A172 (cell line): Measurements from ENCODE around the gene KIF5C. TPM values are rescaled to one million over a fixed set of nuclear protein-coding genes. Genes with fewer than 3 reads are reported as not detected.
A peak's percentile ranks its signal among the peaks of the same experiment; 100 is the strongest.

Experiments
- DNase-seq: peaks from one replicate; pipeline ENCODE4 v3.0.0-alpha.2; 2015; ENCODE audit warnings: low spot score
- total RNA-seq: library from RNA; depleted of rRNA; stranded (reverse); fragments of >200 nt; shearing (Covaris generic); gene quantifications from 2 replicates; pipeline ENCODE4 v1.2.3, GENCODE V29; 2014

KIF5C gene
- total RNA-seq, 1 experiment from 2014 or later = 22.9 TPM

DNA sequence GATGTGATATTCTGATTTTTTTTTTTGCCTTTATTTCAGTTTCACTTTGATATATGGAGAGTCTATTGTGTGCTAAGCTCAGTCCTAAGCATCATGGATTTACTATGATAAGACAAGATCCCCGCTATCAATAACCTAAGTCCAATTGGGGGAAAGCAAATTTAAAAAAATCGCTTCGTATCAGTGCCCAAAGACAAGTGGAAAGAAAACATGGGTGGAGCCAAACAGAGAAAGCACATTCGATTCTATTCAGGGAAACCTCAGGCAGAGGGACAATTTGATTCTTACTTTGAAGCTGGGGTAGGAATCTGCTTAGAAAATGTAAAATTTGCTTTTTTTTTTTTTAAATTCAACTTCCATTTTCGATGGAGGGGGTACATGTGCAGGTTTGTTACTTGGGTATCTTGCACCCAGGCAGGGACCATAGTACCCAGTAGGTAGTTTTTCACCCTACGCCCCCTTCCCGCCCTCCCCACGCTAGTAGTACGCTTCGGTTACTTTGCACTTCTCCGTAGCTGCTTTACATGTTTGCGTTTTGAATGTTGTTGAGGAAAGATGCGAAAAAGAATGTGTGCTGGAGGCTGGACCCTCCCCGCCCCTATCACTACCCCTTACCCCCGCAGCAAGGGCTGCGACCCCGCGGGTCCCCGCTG, 12.4 kb downstream of the KIF5C start:
- peak; percentile 12 for DNase-seq

DNA sequence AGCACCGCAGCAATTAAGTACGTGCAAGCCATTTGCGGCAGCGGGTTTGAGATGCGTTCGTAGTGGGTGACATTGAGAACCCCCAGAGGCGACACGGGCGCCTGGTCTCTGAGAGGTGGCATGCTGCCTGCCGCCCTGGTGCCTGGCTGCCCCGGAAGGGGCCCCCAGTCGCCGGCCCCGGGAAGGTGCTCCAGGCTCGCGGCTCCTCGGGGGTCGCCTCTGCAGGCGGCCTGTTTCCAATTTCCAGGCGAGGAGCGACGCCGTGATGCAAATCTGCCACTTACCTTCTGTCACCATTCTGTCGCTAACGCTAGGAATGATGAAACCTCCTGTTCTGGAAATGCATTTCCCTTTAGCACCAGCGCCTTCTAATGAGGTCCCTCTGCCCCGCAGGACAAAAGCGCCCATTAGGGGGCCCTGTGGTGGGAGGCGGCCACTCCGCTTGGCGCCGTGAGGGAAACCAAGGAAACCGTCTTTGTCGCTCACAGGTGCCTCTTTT, 13.0 kb downstream of the KIF5C start:
- no peak for DNase-seq

DNA sequence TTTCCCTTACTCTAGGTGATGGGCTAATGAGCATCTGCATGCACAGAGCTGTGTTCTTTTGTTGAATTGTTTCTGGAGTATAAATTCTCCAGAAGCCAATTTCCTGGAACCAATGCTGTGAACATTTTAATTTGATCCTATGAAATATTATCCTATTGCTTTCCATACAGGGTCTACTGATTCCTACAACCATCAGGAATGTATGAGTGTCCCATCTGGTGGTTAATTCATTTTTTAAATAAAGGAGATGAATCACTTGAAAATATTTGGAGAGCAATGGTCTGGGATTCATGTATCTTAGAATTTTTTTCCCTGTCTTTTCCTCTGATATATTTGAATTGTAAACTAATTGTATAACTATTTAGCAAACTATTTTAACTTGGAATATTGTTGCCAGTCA, 14.0 kb downstream of the KIF5C start:
- DNase-seq = no peak

DNA sequence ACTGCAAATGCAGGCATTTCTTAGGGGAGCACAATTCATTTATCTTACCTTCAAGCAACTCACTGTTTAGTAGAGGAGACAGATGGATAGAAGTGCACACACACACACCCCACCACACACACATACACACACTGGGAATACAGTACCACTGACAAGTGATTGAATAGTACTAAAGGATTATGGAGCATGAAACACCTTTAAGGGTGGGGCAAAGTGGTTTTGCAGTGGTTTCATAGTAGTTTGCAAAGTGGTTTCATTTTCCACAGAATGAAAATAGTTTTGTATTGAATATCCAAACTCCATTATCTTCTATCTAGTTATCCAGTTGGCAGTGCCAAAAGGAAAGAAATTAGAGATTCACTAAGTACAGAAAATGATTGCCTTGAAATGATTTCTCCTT, 18.9 kb downstream of the KIF5C start:
- no peak for DNase-seq

GRCh38 chr2:148896136-148896535, 21.1 kb downstream of the KIF5C start:
- DNase-seq = no peak

DNA sequence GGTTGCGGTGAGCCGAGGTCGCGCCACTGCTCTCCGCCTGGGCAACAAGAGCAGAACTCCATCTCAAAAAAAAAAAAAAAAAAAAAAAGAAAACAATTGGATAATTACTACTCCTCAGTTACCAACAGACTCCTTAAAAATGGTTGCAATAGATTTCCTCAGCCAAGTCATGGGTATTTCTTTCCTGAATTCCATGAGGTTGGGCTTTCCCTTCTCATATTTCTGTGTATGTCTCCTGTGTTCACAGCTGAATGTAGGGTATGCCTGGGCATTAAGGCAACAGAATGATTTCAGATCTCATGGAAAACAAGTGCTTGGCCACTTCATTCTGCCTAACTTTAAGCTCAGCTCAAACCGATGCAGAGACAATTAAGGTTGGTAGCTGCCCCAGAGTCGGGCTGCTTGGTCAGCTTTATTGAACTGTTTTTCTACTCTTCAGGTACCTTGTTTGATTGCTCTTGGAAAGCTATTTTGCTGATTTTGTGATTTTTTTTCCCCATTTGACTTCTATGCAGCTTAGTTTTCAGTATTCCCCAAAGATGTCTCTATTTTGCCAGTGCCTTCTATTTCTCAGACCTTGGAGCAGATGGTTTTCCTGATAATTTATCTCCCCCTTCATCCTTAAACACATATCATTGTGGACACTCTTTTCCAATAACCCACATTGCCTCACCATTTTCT, 24.8 kb downstream of the KIF5C start:
- no peak for DNase-seq

GRCh38 chr2:148900350-148900837, 25.4 kb downstream of the KIF5C start:
- no peak for DNase-seq

GRCh38 chr2:148901142-148901541, 26.1 kb downstream of the KIF5C start:
- DNase-seq = no peak

DNA sequence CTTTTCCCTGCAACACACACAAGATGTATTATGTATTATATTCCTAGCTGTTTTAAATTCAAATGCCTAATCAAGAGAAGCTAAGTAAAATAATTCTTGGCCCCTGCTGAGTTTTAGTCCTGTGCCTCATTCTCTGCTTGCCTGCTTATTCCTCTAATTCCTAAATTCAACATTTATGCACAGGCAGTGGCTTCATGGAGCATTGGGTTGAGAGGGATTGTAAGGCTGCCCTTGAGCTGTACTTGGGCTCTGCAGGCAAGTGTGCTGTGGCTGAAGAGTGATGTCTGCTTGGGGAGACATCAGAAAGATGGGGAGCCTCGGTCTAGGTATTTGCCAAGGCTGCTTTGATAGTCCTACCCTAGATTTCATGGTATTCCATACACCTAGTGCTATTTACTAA, 27.8 kb downstream of the KIF5C start:
- no peak for DNase-seq

GRCh38 chr2:148903294-148903693, 28.3 kb downstream of the KIF5C start:
- no peak for DNase-seq

GRCh38 chr2:148903979-148904378, 29.0 kb downstream of the KIF5C start:
- DNase-seq = no peak

- DNase-seq = peak; percentile 29
Measured at GRCh38 chr2:148906124-148906523, 31.1 kb downstream of the KIF5C start.

GRCh38 chr2:148907085-148907785, 32.2 kb downstream of the KIF5C start:
- no peak for DNase-seq

- DNase-seq = peak; percentile 16
Measured at GRCh38 chr2:148909114-148909513, 34.1 kb downstream of the KIF5C start.

DNA sequence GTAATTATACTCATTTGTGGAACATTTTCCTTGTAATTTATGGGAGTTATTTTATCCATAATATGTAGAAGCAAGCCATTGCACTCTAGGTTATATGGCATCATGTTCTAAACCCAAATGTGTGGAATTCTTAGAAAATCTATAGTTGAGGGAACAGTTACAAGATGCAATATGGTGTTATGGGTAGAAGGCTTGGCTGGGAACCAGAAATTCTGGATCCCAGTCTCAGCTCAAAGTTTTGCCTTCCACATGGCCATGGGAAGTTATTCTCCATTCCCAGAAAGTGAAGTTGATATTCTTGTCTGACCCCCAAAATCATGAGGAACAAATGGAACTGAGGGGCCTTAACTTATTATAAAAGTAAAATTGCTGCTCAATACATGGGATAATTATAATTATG, 38.0 kb downstream of the KIF5C start:
- no peak for DNase-seq

DNA sequence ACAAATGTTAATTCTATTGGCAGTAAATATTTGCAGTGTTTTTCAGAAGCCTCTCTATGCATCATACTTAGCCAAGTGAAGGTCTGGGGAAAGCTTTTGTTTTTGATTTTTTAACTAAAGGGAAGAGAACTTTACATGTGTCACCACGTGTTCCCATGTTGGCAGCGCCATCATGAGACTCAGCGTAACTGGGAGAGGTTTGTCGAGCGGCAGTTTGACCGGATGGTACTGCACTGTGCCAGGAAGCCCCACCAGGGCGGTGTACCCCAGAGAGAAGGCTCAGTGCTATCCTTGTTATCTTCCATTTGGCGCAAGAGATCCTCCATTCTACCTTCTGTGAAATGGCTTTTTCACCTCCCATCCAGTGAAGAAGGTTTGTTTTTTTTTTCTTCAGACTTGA, 38.5 kb downstream of the KIF5C start:
- no peak for DNase-seq

- no peak for DNase-seq
Measured at GRCh38 chr2:148914463-148914862, 39.4 kb downstream of the KIF5C start.

DNA sequence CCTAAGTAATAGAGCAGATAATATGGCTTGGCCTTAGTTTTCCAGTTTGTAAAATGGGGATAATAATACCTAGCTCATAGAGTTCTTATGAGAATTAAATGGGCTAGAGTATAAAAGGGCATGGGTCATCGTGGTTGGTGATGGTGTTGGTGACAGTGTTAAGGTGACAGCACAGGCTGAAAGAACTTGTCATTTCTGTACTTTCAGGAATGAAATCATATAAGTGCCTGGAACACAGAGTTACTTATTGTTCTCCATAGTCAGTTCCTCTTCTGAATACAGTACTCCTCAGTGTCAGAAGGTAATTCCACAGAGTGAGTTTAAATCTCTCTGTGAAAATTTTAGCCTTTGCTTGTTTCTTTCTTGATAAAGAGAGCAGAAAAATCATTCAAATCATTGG, 42.4 kb downstream of the KIF5C start:
- DNase-seq = no peak

- no peak for DNase-seq
Measured at GRCh38 chr2:148918554-148918953, 43.5 kb downstream of the KIF5C start.

GRCh38 chr2:148920559-148920958, 45.5 kb downstream of the KIF5C start:
- no peak for DNase-seq

DNA sequence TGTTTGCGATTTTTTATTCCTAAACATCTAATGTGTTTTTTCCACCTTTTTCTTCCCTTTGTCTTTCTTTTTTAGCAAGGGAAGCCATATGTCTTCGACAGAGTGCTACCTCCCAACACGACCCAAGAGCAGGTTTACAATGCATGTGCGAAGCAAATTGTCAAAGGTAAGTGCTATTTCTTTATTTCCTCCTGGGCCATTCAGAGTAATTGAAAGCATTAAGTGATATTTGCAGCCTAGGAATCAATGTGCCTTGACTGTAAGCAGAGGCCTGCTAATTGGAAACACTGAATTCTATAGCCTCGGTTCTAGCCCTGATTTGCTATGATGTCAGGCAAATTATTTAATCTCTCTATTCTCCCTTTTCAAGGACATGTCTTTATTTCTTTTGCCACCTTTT, 47.0 kb downstream of the KIF5C start:
- no peak for DNase-seq

DNA sequence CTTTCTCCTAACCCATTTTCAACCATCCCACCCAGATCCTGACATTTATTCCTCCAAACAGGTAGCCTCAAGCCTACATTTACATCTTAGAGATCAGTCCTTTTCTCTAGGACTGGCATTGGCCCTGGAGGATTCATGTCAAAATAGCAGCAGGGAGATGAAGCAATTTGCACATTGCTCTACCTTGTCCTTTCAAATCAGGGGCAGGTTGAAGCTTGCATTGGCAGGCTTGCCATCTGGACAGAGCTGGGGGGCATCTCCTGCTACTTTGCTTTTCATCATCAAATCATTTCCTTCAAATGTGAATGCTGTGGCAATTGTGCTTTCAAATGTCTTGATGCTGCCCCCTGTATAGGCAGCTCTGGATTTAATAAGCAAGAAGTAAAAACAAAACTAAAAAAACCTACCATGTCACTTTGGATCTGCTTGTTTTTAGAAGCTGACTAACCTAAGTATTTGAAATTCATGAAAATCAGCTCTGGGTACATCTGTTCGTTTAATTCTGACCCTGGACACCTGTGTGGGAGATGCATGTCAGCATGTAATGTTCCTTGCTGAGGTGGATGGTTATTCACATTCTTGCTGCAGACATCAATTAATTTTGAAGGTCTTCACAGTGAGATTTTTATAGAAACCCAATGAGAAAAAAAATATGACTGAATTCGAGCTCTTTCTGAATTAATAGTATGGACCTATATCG, 47.9 kb downstream of the KIF5C start:
- no peak for DNase-seq
